Measurements from ENCODE around the gene SUGT1. TPM values are rescaled to one million over a fixed set of nuclear protein-coding genes. Genes with fewer than 3 reads are reported as not detected.
"Not testable (repeated sequence)": the region's sequence is repeated elsewhere in the genome, so short reads cannot be mapped to it uniquely, and the experiment has no call there.

Gene SUGT1
- polyA plus RNA-seq, 2 donors: 33.7 to 36.1 TPM

DNA sequence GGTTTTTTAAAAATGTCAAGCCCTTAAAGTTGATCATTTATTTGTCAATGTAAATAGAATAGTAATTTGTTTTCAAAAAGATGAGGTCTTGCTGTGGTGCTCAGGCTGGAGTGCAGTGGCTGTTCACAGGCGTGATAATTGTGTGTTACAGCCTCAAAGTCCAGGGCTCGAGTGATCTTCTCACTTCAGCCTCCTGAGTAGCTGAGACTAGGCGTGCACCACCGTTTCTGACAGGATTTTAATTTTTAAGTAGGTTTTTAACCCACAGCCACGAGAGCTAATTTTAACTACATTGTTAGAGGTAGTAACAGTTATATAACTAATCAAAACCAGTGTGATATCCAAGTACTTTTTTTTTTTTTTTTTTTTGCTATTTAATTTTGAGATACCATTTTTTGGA lies 43.9 kb downstream of the SUGT1 start:
- no peaks in the 10 kb centered on the region for H3K9me3 ChIP-seq (ENCODE audit: control insufficient read depth in 2 of 2, insufficient read depth in 1 of 2, low read depth in 1 of 2, low read length in 1 of 2)
- H3K4me1 ChIP-seq (ENCODE audit: control insufficient read depth in 2 of 2, insufficient read depth in 2 of 2, low read length in 1 of 2): no peaks in the 10 kb centered on the region
- no peaks in the 10 kb centered on the region for H3K27me3 ChIP-seq (ENCODE audit: control insufficient read depth in 1 of 2, insufficient read depth in 2 of 2, low read length in 2 of 2)
- WGBS, 2 donors: 94 to 98% methylated on average over 5 of the region's 5 CpGs
- H3K27ac ChIP-seq (ENCODE audit: low read depth in 2 of 2, low read length in 1 of 2): no peak overlapping the region
- no peak overlapping the region for H3K4me3 ChIP-seq (ENCODE audit: low read depth in 1 of 2, low read length in 2 of 2)
- no peaks in the 10 kb centered on the region for H3K36me3 ChIP-seq (ENCODE audit: control insufficient read depth in 2 of 2, insufficient read depth in 2 of 2, low read length in 1 of 2)

DNA sequence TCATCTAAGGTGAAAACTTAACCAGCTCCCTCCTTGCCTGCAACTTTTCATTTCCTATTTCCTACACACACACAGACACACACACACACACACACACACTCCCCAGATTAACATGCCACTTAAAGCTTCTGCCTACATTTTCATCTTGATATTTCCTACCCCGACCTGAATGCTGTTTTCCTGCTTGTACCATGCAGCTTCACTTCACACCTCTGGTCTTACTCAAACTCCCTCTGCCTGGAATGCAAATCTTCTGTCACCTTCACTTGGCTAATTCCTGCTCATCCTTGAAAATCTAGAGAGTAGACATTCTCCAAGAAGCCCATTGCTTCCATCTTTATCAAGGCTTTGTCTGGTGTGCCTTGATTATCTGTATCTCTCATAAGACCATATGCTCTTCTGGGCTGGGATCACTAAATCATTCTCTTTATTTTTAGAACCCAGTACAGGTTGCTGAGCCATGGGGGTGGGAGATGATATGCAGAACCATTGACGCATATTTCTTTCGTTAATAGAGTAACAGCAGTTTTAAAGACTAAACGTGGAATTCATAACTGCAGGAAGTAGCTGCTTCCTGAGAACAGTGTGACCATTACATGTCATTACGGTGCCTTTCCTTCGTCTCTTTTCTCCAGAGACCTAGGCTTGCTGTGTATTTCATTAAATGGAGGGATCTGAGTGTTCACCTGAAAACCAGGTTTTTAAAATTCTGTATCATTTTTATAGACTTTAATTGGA lies 49.3 kb downstream of the SUGT1 start:
- H3K4me1 ChIP-seq (ENCODE audit: control insufficient read depth in 2 of 2, insufficient read depth in 2 of 2, low read length in 1 of 2): no peaks in the 10 kb centered on the region
- no peaks in the 10 kb centered on the region for H3K36me3 ChIP-seq (ENCODE audit: control insufficient read depth in 2 of 2, insufficient read depth in 2 of 2, low read length in 1 of 2)
- no peak overlapping the region for H3K4me3 ChIP-seq (ENCODE audit: low read depth in 1 of 2, low read length in 2 of 2)
- 69 to 73% methylated on average over 6 of the region's 6 CpGs for WGBS, 2 donors
- no peaks in the 10 kb centered on the region for H3K27me3 ChIP-seq (ENCODE audit: control insufficient read depth in 1 of 2, insufficient read depth in 2 of 2, low read length in 2 of 2)
- no peak overlapping the region for H3K27ac ChIP-seq (ENCODE audit: low read depth in 2 of 2, low read length in 1 of 2)
- no peaks in the 10 kb centered on the region for H3K9me3 ChIP-seq (ENCODE audit: control insufficient read depth in 2 of 2, insufficient read depth in 1 of 2, low read depth in 1 of 2, low read length in 1 of 2)

DNA sequence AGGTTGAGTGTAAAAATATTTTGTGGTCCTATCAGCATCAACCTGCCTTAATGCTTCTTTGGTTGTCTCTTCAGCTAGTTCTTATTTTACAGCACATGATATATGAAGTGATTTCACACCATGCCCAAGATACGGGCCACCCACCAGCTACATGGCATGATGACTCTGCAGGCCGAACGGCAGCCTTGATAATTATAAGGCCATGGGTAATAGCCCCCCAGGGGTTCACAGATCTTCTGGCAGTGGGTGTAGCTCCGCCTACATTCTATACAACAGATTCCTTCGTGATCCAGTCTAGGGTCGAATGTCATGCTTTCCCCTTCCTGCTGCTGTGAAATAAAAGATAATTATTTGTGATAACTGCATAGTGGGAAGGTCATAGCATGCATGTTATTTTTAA lies 50.8 kb downstream of the SUGT1 start:
- no peaks in the 10 kb centered on the region for H3K27me3 ChIP-seq (ENCODE audit: control insufficient read depth in 1 of 2, insufficient read depth in 2 of 2, low read length in 2 of 2)
- H3K9me3 ChIP-seq (ENCODE audit: control insufficient read depth in 2 of 2, insufficient read depth in 1 of 2, low read depth in 1 of 2, low read length in 1 of 2): no peaks in the 10 kb centered on the region
- H3K4me3 ChIP-seq (ENCODE audit: low read depth in 1 of 2, low read length in 2 of 2): no peak overlapping the region
- no peaks in the 10 kb centered on the region for H3K36me3 ChIP-seq (ENCODE audit: control insufficient read depth in 2 of 2, insufficient read depth in 2 of 2, low read length in 1 of 2)
- WGBS, 2 donors: 66 to 70% methylated on average over 6 of the region's 6 CpGs
- H3K27ac ChIP-seq (ENCODE audit: low read depth in 2 of 2, low read length in 1 of 2): no peak overlapping the region
- H3K4me1 ChIP-seq (ENCODE audit: control insufficient read depth in 2 of 2, insufficient read depth in 2 of 2, low read length in 1 of 2): no peaks in the 10 kb centered on the region

DNA sequence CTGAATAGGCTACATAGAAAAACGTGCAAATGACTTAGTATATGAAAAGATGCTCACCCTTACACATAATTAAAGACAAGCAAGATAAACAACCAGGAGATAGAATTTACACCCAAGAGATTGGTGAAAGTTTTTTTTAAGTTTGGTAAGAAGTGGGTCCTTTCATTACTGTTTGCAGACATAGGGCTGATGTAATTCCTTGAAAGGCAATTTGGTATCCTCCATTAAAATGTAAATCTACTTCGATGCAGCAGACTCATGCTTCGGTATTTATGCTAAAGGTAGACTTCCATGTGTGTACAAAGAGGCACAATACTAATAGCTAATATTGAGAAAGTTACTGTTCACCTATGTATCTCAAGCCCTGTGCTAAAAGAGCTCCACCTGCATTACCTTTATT lies 53.4 kb downstream of the SUGT1 start:
- Histone ChIP-seq H3K27ac (ENCODE audit: low read depth in 2 of 2, low read length in 1 of 2) (no peak overlapping the region), H3K4me1 (ENCODE audit: control insufficient read depth in 2 of 2, insufficient read depth in 2 of 2, low read length in 1 of 2) (no peaks in the 10 kb centered on the region), H3K27me3 (ENCODE audit: control insufficient read depth in 1 of 2, insufficient read depth in 2 of 2, low read length in 2 of 2) (no peaks in the 10 kb centered on the region), H3K9me3 (ENCODE audit: control insufficient read depth in 2 of 2, insufficient read depth in 1 of 2, low read depth in 1 of 2, low read length in 1 of 2) (no peaks in the 10 kb centered on the region), H3K4me3 (ENCODE audit: low read depth in 1 of 2, low read length in 2 of 2) (no peak overlapping the region), H3K36me3 (ENCODE audit: control insufficient read depth in 2 of 2, insufficient read depth in 2 of 2, low read length in 1 of 2) (no peaks in the 10 kb centered on the region)
- 68 to 71% methylated on average over 3 of the region's 3 CpGs for WGBS, 2 donors

DNA sequence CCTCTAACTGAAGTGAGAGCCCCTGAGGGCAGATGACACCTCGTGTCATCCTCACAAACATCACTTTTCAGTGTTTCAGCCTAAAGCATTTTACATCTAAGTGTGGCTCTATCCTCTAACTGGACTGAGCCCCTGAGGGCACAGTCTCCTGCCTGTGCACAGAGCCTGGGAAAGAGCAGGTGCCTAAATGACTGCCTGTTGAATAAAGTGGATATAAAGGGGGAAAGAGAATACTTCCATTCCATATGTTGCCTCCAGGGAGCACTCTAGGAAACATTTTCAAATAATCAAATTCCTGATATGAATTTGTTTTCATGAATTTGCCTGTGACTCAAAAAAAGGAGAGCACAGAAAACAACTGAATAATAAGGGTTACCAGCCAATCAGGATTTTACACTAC lies 54.7 kb downstream of the SUGT1 start:
- H3K27me3 ChIP-seq (ENCODE audit: control insufficient read depth in 1 of 2, insufficient read depth in 2 of 2, low read length in 2 of 2): no peaks in the 10 kb centered on the region
- no peak overlapping the region for H3K27ac ChIP-seq (ENCODE audit: low read depth in 2 of 2, low read length in 1 of 2)
- no peaks in the 10 kb centered on the region for H3K36me3 ChIP-seq (ENCODE audit: control insufficient read depth in 2 of 2, insufficient read depth in 2 of 2, low read length in 1 of 2)
- no peak overlapping the region for H3K4me3 ChIP-seq (ENCODE audit: low read depth in 1 of 2, low read length in 2 of 2)
- H3K9me3 ChIP-seq (ENCODE audit: control insufficient read depth in 2 of 2, insufficient read depth in 1 of 2, low read depth in 1 of 2, low read length in 1 of 2): no peaks in the 10 kb centered on the region
- WGBS, 2 donors: 45 to 64% methylated on average over 1 of the region's 1 CpG
- no peaks in the 10 kb centered on the region for H3K4me1 ChIP-seq (ENCODE audit: control insufficient read depth in 2 of 2, insufficient read depth in 2 of 2, low read length in 1 of 2)

DNA sequence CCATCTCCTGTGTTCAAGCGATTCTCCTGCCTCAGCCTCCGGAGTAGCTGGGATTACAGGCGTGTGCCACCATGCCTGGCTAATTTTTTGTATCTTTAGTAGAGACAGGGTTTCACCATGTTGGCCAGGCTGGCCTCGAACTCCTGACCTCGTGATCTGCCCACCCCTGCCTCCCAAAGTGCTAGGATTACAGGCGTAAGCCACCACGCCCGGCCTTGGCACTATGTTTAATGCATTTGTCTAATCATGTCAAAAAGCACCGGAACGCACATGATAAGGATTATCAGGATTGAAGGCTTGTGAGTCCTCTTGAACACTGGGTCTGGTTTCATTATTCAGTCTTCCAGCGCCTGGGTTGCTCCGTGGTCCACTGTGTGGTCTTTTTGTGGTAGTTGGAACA lies 55.6 kb downstream of the SUGT1 start:
- H3K27ac ChIP-seq (ENCODE audit: low read depth in 2 of 2, low read length in 1 of 2); H3K9me3 ChIP-seq (ENCODE audit: control insufficient read depth in 2 of 2, insufficient read depth in 1 of 2, low read depth in 1 of 2, low read length in 1 of 2); H3K4me3 ChIP-seq (ENCODE audit: low read depth in 1 of 2, low read length in 2 of 2); H3K36me3 ChIP-seq (ENCODE audit: control insufficient read depth in 2 of 2, insufficient read depth in 2 of 2, low read length in 1 of 2); H3K27me3 ChIP-seq (ENCODE audit: control insufficient read depth in 1 of 2, insufficient read depth in 2 of 2, low read length in 2 of 2); H3K4me1 ChIP-seq (ENCODE audit: control insufficient read depth in 2 of 2, insufficient read depth in 2 of 2, low read length in 1 of 2): not testable (repeated sequence)
- 72 to 77% methylated on average over 12 of the region's 12 CpGs for WGBS, 2 donors

DNA sequence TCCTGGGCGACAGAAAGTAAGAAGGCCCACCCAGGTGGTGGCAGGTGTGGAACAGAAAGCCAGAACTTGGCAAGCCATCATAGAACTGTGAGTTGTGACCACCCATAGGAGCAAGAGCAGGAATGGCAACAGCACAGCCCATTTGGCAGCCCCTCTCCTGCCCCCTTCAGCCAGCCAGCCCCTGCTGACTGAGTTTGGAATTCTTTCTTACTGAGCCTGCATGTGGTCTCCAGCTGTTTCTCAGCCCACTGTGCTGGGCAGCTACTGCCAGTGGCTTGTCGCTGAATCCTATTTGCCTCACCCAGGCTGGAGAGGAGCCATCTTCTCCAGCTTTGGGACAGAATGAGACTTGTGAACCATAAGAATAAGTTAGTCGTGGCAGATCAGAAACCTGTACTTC lies 58.6 kb downstream of the SUGT1 start:
- Histone ChIP-seq H3K36me3 (ENCODE audit: control insufficient read depth in 2 of 2, insufficient read depth in 2 of 2, low read length in 1 of 2) (no peaks in the 10 kb centered on the region), H3K4me1 (ENCODE audit: control insufficient read depth in 2 of 2, insufficient read depth in 2 of 2, low read length in 1 of 2) (no peaks in the 10 kb centered on the region), H3K27me3 (ENCODE audit: control insufficient read depth in 1 of 2, insufficient read depth in 2 of 2, low read length in 2 of 2) (no peaks in the 10 kb centered on the region), H3K9me3 (ENCODE audit: control insufficient read depth in 2 of 2, insufficient read depth in 1 of 2, low read depth in 1 of 2, low read length in 1 of 2) (no peaks in the 10 kb centered on the region), H3K4me3 (ENCODE audit: low read depth in 1 of 2, low read length in 2 of 2) (no peak overlapping the region), H3K27ac (ENCODE audit: low read depth in 2 of 2, low read length in 1 of 2) (no peak overlapping the region)
- WGBS, 2 donors: 63 to 74% methylated on average over 3 of the region's 3 CpGs

DNA sequence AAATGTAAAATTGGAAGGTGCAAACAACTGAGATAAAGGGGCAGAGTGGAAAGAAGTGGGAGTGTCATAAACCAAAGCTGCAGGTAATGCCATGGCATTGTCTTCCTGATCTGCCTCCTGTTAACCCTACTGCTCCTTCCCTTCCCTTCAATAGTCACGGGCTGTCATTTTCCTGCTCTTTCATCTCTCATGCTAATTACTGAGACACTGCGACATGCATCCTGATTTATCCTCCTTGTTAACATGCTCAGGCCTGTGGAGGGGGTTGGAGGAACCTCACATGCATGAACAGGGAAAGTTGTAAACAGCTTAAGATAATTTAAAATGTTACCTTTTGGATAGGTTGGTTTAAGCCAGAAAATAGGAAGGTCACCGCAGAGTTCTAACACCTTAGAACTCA lies 59.7 kb downstream of the SUGT1 start:
- H3K27ac ChIP-seq (ENCODE audit: low read depth in 2 of 2, low read length in 1 of 2): no peak overlapping the region
- H3K4me3 ChIP-seq (ENCODE audit: low read depth in 1 of 2, low read length in 2 of 2): no peak overlapping the region
- H3K27me3 ChIP-seq (ENCODE audit: control insufficient read depth in 1 of 2, insufficient read depth in 2 of 2, low read length in 2 of 2): no peaks in the 10 kb centered on the region
- no peaks in the 10 kb centered on the region for H3K36me3 ChIP-seq (ENCODE audit: control insufficient read depth in 2 of 2, insufficient read depth in 2 of 2, low read length in 1 of 2)
- H3K4me1 ChIP-seq (ENCODE audit: control insufficient read depth in 2 of 2, insufficient read depth in 2 of 2, low read length in 1 of 2): no peaks in the 10 kb centered on the region
- no peaks in the 10 kb centered on the region for H3K9me3 ChIP-seq (ENCODE audit: control insufficient read depth in 2 of 2, insufficient read depth in 1 of 2, low read depth in 1 of 2, low read length in 1 of 2)
- WGBS, 2 donors: 48 to 57% methylated on average over 3 of the region's 3 CpGs

DNA sequence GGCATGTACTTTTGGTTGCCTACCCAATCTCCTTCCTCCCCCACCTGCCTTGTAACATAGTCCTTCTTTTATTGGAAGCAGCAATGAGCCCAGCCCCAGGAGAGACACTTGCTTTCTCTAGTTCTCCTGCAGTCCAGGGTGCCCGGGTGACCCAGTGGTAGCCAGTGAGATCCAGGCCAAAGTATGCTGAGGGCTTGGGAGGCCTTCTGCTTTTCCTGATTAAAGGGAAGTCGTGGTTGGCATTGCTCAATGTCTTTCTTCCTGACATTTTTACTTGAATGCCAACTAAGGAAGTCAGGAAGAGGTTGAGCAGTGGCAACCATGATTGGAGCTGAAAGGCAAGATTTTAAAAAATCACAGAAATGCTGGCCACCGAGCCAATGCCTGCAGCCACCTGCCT lies 61.3 kb downstream of the SUGT1 start:
- WGBS, 2 donors: 63 to 67% methylated on average over 3 of the region's 3 CpGs
- no peaks in the 10 kb centered on the region for H3K4me1 ChIP-seq (ENCODE audit: control insufficient read depth in 2 of 2, insufficient read depth in 2 of 2, low read length in 1 of 2)
- no peak overlapping the region for H3K4me3 ChIP-seq (ENCODE audit: low read depth in 1 of 2, low read length in 2 of 2)
- H3K27me3 ChIP-seq (ENCODE audit: control insufficient read depth in 1 of 2, insufficient read depth in 2 of 2, low read length in 2 of 2): no peaks in the 10 kb centered on the region
- no peaks in the 10 kb centered on the region for H3K9me3 ChIP-seq (ENCODE audit: control insufficient read depth in 2 of 2, insufficient read depth in 1 of 2, low read depth in 1 of 2, low read length in 1 of 2)
- no peaks in the 10 kb centered on the region for H3K36me3 ChIP-seq (ENCODE audit: control insufficient read depth in 2 of 2, insufficient read depth in 2 of 2, low read length in 1 of 2)
- no peak overlapping the region for H3K27ac ChIP-seq (ENCODE audit: low read depth in 2 of 2, low read length in 1 of 2)

DNA sequence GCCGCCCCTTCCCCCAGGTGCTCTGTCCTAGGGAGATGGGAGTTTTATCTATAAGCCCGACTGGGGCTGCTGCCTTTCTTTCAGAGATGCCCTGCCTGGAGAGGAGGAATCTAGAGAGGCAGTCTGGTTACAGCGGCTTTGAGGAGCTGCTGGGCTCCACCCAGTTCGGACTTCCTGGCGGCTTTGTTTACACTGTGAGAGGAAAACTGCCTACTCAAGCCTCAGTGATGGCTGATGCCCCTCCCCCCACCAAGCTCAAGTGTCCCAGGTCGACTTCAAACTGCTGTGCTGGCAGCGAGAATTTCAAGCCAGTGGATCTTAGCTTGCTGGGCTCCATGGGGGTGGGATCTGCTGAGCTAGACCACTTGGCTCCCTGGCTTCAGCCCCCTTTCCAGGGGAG lies 68.3 kb downstream of the SUGT1 start:
- H3K4me1 ChIP-seq (ENCODE audit: control insufficient read depth in 2 of 2, insufficient read depth in 2 of 2, low read length in 1 of 2); H3K27me3 ChIP-seq (ENCODE audit: control insufficient read depth in 1 of 2, insufficient read depth in 2 of 2, low read length in 2 of 2); H3K9me3 ChIP-seq (ENCODE audit: control insufficient read depth in 2 of 2, insufficient read depth in 1 of 2, low read depth in 1 of 2, low read length in 1 of 2); H3K27ac ChIP-seq (ENCODE audit: low read depth in 2 of 2, low read length in 1 of 2); H3K36me3 ChIP-seq (ENCODE audit: control insufficient read depth in 2 of 2, insufficient read depth in 2 of 2, low read length in 1 of 2); H3K4me3 ChIP-seq (ENCODE audit: low read depth in 1 of 2, low read length in 2 of 2): not testable (repeated sequence)
- 57 to 62% methylated on average over 7 of the region's 7 CpGs for WGBS, 2 donors

All from esophagus (tissue), 2 donors.